WTC11 (cell line): Measurements from ENCODE around the gene LHX5. TPM values are rescaled to one million over a fixed set of nuclear protein-coding genes. Genes with fewer than 3 reads are reported as not detected.

ENCODE experiments used
- ATAC-seq: fragments of 200-7000 bp; cut with Tn5 transposase; 2 replicates; pipeline ENCODE4 v1.10.0; 2021; ENCODE audit warnings: mild to moderate bottlenecking, moderate library complexity
- CTCF ChIA-PET: fragments of 300-600 bp; sonication (Branson Sonifier 250); formaldehyde crosslinking; loops from one replicate; lab custom pipeline; 2021; ENCODE audit warnings: antibody characterized with exemption; lab: Charles Lee
- POLR2A ChIA-PET: fragments of 350-600 bp; sonication (Branson Sonifier 250); formaldehyde crosslinking; loops from one replicate; lab custom pipeline; 2021; ENCODE audit warnings: antibody characterized with exemption; lab: Charles Lee
- DNase-seq: peaks from one replicate; pipeline ENCODE4 v3.0.0; 2021; ENCODE audit warnings: low spot score
- H3K27ac Mint-ChIP-seq: 2 replicates; pipeline ENCODE4 v1.8.0; 2021; ENCODE audit warnings: mixed read lengths
- H3K27me3 Mint-ChIP-seq: 2 replicates; pipeline ENCODE4 v1.8.0; 2021; ENCODE audit warnings: low read depth, mild to moderate bottlenecking, moderate library complexity, mixed read lengths
- H3K36me3 Mint-ChIP-seq: 2 replicates; pipeline ENCODE4 v1.8.0; 2021; ENCODE audit warnings: mixed read lengths
- H3K4me1 Mint-ChIP-seq: 2 replicates; pipeline ENCODE4 v1.8.0; 2022; ENCODE audit warnings: mixed read lengths
- H3K4me3 Mint-ChIP-seq: 2 replicates; pipeline ENCODE4 v1.8.0; 2021; ENCODE audit warnings: mild to moderate bottlenecking, moderate library complexity, mixed read lengths
- H3K9me3 Mint-ChIP-seq: 2 replicates; pipeline ENCODE4 v1.8.0; 2021; ENCODE audit warnings: mixed read lengths
- CBFB ChIP-seq: sonication (generic); formaldehyde crosslinking; IDR thresholded peaks from 2 replicates; pipeline ENCODE4 v1.8.1; 2022; ENCODE audit warnings: mild to moderate bottlenecking, low read depth, missing genetic modification reagents
- CREM ChIP-seq: sonication (generic); formaldehyde crosslinking; IDR thresholded peaks from 2 replicates; pipeline ENCODE4 v1.8.1; 2022; ENCODE audit warnings: mild to moderate bottlenecking, missing genetic modification reagents, moderate library complexity
- EMX1 ChIP-seq: fragments of 250-450 bp; sonication (Bioruptor Pico); IDR thresholded peaks from 2 replicates; pipeline ENCODE4 v1.8.0; 2021; ENCODE audit warnings: mild to moderate bottlenecking
- FOXK1 ChIP-seq: sonication (generic); formaldehyde crosslinking; IDR thresholded peaks from 2 replicates; pipeline ENCODE4 v1.8.0; 2022; ENCODE audit warnings: mild to moderate bottlenecking, moderate library complexity, missing genetic modification reagents
- JAZF1 ChIP-seq: fragments of 250-450 bp; sonication (Bioruptor Pico); IDR thresholded peaks from 2 replicates; pipeline ENCODE4 v1.9.0; 2021; ENCODE audit warnings: moderate library complexity, mild to moderate bottlenecking, inconsistent platforms
- KAT7 ChIP-seq: sonication (generic); formaldehyde crosslinking; IDR thresholded peaks from 2 replicates; pipeline ENCODE4 v1.8.1; 2023; ENCODE audit warnings: missing genetic modification reagents, mild to moderate bottlenecking, borderline replicate concordance
- MXD4 ChIP-seq: fragments of 250-450 bp; sonication (Bioruptor Pico); IDR thresholded peaks from 2 replicates; pipeline ENCODE4 v1.8.0; 2021; ENCODE audit warnings: mild to moderate bottlenecking, moderate library complexity, borderline replicate concordance
- NFATC4 ChIP-seq: fragments of 250-450 bp; sonication (Bioruptor Pico); IDR thresholded peaks from 2 replicates; pipeline ENCODE4 v1.9.0; 2021; ENCODE audit warnings: mild to moderate bottlenecking
- OVOL2 ChIP-seq: fragments of 250-450 bp; sonication (Bioruptor Pico); IDR thresholded peaks from 2 replicates; pipeline ENCODE4 v1.9.0; 2021; ENCODE audit warnings: mild to moderate bottlenecking, borderline replicate concordance
- ZNF121 ChIP-seq: sonication (generic); formaldehyde crosslinking; IDR thresholded peaks from 2 replicates; pipeline ENCODE4 v1.8.0; 2023; ENCODE audit warnings: missing genetic modification reagents
- ZNF423 ChIP-seq: fragments of 250-450 bp; sonication (Bioruptor Pico); IDR thresholded peaks from 2 replicates; pipeline ENCODE4 v2.1.2; 2022; ENCODE audit warnings: mild to moderate bottlenecking, moderate library complexity
- total RNA-seq: library from RNA; stranded (reverse); gene quantifications from 3 replicates; pipeline ENCODE4 v1.2.3, GENCODE V29; 2021
- TF ChIP-seq, protein P1 (sequence below): sonication (generic); formaldehyde crosslinking; IDR thresholded peaks from 2 replicates; pipeline ENCODE4 v1.8.0; 2023; ENCODE audit warnings: missing genetic modification reagents
- TF ChIP-seq, protein P2 (sequence below): sonication (generic); formaldehyde crosslinking; IDR thresholded peaks from 2 replicates; pipeline ENCODE4 v1.8.1; 2023; ENCODE audit warnings: mild to moderate bottlenecking, missing genetic modification reagents, moderate library complexity
- TF ChIP-seq, protein P3 (sequence below): sonication (generic); formaldehyde crosslinking; IDR thresholded peaks from 2 replicates; pipeline ENCODE4 v1.8.0; 2022; ENCODE audit warnings: mild to moderate bottlenecking, missing genetic modification reagents
- TF ChIP-seq, protein P4 (sequence below): sonication (generic); formaldehyde crosslinking; IDR thresholded peaks from 2 replicates; pipeline ENCODE4 v1.8.1; 2022; ENCODE audit warnings: low read depth, missing genetic modification reagents, borderline replicate concordance
- TF ChIP-seq, protein P5 (sequence below): sonication (generic); formaldehyde crosslinking; IDR thresholded peaks from 2 replicates; pipeline ENCODE4 v1.8.1; 2023; ENCODE audit warnings: mild to moderate bottlenecking, missing genetic modification reagents
- TF ChIP-seq, protein P6 (sequence below): sonication (generic); formaldehyde crosslinking; IDR thresholded peaks from 2 replicates; pipeline ENCODE4 v1.8.1; 2023; ENCODE audit warnings: mild to moderate bottlenecking, missing genetic modification reagents, borderline replicate concordance
- TF ChIP-seq, protein P7 (sequence below): fragments of 250-450 bp; sonication (Bioruptor Pico); IDR thresholded peaks from 2 replicates; pipeline ENCODE4 v1.9.0; 2021; ENCODE audit warnings: moderate library complexity, mild to moderate bottlenecking, inconsistent platforms, borderline replicate concordance

The LHX5 gene
- total RNA-seq, 1 experiment from 2014 or later, result 3.0 TPM

DNA sequence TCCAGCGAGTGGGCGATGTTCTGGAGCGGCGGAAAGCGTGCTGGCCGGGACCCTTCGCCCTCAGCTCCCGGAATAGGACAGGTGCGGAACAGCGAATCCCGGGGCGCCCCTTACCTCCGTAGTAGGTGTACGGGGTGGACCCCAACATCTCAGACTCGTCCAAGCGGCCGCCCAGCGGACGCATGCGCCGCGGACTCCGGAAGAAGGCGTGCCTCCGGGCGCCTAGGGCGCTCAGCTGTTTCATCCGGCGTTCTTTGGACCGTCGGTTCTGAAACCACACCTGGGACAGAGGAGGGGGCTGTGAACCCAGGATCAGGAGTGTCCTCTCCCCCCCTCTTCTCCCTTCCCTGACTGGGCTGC, 4.5 kb downstream of the LHX5 start (continued):
- TF ChIP-seq, protein P1, sequence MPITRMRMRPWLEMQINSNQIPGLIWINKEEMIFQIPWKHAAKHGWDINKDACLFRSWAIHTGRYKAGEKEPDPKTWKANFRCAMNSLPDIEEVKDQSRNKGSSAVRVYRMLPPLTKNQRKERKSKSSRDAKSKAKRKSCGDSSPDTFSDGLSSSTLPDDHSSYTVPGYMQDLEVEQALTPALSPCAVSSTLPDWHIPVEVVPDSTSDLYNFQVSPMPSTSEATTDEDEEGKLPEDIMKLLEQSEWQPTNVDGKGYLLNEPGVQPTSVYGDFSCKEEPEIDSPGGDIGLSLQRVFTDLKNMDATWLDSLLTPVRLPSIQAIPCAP, result no peak
- TF ChIP-seq JAZF1 (CRISPR knock-in tag) (no peak), KAT7 (no peak), CBFB (CRISPR knock-in tag) (no peak)
- TF ChIP-seq, protein P2, sequence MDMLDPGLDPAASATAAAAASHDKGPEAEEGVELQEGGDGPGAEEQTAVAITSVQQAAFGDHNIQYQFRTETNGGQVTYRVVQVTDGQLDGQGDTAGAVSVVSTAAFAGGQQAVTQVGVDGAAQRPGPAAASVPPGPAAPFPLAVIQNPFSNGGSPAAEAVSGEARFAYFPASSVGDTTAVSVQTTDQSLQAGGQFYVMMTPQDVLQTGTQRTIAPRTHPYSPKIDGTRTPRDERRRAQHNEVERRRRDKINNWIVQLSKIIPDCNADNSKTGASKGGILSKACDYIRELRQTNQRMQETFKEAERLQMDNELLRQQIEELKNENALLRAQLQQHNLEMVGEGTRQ (CRISPR knock-in tag), result no peak

DNA sequence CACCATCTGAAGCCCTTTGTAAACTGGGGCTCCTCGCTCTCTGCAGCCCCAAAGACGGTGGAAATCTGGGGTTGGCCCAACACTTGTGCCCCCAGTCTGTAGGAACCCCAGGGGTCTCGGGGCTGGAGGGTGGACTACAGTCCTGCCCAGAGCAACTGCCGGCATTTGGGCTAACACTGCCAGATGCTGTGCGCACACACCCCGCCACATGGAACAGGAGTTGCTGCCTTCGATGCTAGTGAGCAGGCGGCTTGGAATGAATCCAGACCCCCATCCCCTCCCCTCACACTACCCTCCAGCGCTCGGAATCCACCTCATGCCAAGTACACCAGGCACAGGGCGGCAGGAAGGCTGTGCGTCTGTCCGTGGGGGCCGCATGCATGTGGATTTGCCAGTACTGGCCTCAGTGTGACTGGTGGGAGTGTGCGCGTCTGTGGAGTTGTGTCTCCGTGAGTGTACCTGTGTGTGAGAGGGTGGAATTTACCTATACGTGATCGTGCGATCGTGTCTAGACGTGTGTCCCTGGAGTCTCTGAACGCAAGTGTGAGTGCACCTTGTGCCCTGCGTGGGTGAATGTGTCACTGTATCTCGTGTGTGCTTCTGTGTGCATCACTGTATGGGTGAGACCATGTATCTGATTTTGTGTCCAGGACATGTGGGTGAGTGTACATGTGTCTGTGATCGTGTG, 5.1 kb downstream of the LHX5 start:
- H3K4me3 Mint-ChIP-seq, result peak overlapping the region; percentile 68
- ChIA-PET POLR2A (interaction anchor here (0.6 to 1.0 kb wide), 2 partner anchors 13 to 133 kb away, joined by 3 read pairs; no protein-coding TSS in a partner anchor), CTCF (interaction anchor here (0.7 to 1.8 kb wide), 6 partner anchors 10 to 180 kb away, joined by 3 to 6 read pairs (median 4); no protein-coding TSS in a partner anchor)
- H3K27ac Mint-ChIP-seq, result no peak overlapping the region
- no peak for ATAC-seq
- peaks cover 58% of the 10 kb centered on the region for H3K4me1 Mint-ChIP-seq
- H3K9me3 Mint-ChIP-seq, result no peaks in the 10 kb centered on the region
- TF ChIP-seq FOXK1 (CRISPR knock-in tag) (no peak), NFATC4 (CRISPR knock-in tag) (no peak), JAZF1 (CRISPR knock-in tag) (no peak)
- TF ChIP-seq, protein P3, sequence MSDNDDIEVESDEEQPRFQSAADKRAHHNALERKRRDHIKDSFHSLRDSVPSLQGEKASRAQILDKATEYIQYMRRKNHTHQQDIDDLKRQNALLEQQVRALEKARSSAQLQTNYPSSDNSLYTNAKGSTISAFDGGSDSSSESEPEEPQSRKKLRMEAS, result 0 out of 2 replicates have a peak, but pooled peaks have one; percentile 36
- TF ChIP-seq, protein P4, sequence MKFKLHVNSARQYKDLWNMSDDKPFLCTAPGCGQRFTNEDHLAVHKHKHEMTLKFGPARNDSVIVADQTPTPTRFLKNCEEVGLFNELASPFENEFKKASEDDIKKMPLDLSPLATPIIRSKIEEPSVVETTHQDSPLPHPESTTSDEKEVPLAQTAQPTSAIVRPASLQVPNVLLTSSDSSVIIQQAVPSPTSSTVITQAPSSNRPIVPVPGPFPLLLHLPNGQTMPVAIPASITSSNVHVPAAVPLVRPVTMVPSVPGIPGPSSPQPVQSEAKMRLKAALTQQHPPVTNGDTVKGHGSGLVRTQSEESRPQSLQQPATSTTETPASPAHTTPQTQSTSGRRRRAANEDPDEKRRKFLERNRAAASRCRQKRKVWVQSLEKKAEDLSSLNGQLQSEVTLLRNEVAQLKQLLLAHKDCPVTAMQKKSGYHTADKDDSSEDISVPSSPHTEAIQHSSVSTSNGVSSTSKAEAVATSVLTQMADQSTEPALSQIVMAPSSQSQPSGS (CRISPR knock-in tag), result no peak
- H3K36me3 Mint-ChIP-seq, result no peaks in the 10 kb centered on the region
- peaks cover 99% of the 10 kb centered on the region for H3K27me3 Mint-ChIP-seq
- no peak for DNase-seq

DNA sequence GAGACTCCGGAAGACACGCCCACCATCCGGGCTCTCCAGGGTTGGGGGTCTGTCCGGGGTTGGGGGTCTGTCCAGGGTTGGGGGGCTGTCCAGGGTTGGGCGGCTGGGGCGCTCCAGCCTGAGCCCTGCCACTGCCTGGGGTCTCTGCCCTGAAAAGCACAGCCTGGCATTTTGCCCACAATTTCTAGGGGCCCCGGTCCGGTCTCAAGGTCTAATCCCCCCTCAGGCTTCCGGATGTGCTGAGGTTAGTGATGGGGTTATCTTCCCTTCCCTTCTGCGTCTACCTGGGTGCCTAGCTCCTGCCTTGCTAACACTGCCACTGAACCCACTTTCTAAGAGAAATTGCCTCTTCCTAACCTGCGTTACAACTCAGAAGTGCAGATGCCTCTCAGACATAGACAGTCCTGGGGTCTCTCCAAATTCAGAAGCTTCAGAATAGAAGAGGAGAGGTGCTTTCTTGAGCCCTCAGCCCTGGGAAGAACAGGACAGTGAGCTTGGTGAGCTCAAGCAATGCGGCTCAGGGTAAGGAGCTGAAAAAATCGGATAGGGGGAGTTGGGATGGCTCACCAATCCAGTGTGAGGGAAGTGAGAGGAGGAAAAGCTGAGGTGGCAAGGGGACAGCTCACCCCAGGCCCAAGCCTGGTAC, 5.7 kb downstream of the LHX5 start:
- H3K4me1 Mint-ChIP-seq, result peaks cover 55% of the 10 kb centered on the region
- peaks cover 99% of the 10 kb centered on the region for H3K27me3 Mint-ChIP-seq
- ATAC-seq (peak; percentile 3; the same call in 1 of the 2 replicates), DNase-seq (no peak)
- POLR2A ChIA-PET, result interaction anchor here (0.6 to 1.0 kb wide), 2 partner anchors 14 to 134 kb away, joined by 3 read pairs; no protein-coding TSS in a partner anchor
- H3K27ac Mint-ChIP-seq, result no peak overlapping the region
- TF ChIP-seq, protein P5, sequence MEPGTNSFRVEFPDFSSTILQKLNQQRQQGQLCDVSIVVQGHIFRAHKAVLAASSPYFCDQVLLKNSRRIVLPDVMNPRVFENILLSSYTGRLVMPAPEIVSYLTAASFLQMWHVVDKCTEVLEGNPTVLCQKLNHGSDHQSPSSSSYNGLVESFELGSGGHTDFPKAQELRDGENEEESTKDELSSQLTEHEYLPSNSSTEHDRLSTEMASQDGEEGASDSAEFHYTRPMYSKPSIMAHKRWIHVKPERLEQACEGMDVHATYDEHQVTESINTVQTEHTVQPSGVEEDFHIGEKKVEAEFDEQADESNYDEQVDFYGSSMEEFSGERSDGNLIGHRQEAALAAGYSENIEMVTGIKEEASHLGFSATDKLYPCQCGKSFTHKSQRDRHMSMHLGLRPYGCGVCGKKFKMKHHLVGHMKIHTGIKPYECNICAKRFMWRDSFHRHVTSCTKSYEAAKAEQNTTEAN (CRISPR knock-in tag), result no peak
- TF ChIP-seq ZNF423 (CRISPR knock-in tag), result no peak
- TF ChIP-seq OVOL2 (CRISPR knock-in tag), result no peak
- no peak for TF ChIP-seq CREM (CRISPR knock-in tag)
- TF ChIP-seq, protein P6, sequence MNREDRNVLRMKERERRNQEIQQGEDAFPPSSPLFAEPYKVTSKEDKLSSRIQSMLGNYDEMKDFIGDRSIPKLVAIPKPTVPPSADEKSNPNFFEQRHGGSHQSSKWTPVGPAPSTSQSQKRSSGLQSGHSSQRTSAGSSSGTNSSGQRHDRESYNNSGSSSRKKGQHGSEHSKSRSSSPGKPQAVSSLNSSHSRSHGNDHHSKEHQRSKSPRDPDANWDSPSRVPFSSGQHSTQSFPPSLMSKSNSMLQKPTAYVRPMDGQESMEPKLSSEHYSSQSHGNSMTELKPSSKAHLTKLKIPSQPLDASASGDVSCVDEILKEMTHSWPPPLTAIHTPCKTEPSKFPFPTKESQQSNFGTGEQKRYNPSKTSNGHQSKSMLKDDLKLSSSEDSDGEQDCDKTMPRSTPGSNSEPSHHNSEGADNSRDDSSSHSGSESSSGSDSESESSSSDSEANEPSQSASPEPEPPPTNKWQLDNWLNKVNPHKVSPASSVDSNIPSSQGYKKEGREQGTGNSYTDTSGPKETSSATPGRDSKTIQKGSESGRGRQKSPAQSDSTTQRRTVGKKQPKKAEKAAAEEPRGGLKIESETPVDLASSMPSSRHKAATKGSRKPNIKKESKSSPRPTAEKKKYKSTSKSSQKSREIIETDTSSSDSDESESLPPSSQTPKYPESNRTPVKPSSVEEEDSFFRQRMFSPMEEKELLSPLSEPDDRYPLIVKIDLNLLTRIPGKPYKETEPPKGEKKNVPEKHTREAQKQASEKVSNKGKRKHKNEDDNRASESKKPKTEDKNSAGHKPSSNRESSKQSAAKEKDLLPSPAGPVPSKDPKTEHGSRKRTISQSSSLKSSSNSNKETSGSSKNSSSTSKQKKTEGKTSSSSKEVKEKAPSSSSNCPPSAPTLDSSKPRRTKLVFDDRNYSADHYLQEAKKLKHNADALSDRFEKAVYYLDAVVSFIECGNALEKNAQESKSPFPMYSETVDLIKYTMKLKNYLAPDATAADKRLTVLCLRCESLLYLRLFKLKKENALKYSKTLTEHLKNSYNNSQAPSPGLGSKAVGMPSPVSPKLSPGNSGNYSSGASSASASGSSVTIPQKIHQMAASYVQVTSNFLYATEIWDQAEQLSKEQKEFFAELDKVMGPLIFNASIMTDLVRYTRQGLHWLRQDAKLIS (CRISPR knock-in tag), result no peak
- TF ChIP-seq, protein P7, sequence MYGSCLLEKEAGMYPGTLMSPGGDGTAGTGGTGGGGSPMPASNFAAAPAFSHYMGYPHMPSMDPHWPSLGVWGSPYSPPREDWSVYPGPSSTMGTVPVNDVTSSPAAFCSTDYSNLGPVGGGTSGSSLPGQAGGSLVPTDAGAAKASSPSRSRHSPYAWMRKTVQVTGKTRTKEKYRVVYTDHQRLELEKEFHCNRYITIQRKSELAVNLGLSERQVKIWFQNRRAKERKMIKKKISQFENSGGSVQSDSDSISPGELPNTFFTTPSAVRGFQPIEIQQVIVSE (CRISPR knock-in tag), result no peak
- no peak for TF ChIP-seq EMX1
- TF ChIP-seq, protein P4 (CRISPR knock-in tag), result no peak
- TF ChIP-seq MXD4, result no peak
- no peak for TF ChIP-seq ZNF121
- no peaks in the 10 kb centered on the region for H3K36me3 Mint-ChIP-seq
- H3K4me3 Mint-ChIP-seq, result peak overlapping the region; percentile 42
- no peaks in the 10 kb centered on the region for H3K9me3 Mint-ChIP-seq
- CTCF ChIA-PET, result interaction anchor here (0.7 to 1.8 kb wide), 6 partner anchors 11 to 181 kb away, joined by 3 to 6 read pairs (median 4); no protein-coding TSS in a partner anchor
